GM20000 (cell line): ENCODE results near the gene PI4KA.

ENCODE experiments used
- DNase-seq: peaks from one replicate; pipeline ENCODE4 v3.0.0; 2012; ENCODE audit warnings: low spot score
- CTCF ChIP-seq: IDR thresholded peaks from 2 replicates; pipeline ENCODE4 v1.5.1; 2012; ENCODE audit warnings: mild to moderate bottlenecking, control low read depth; ENCODE audit errors: extremely low read depth, missing control alignments

Gene PI4KA

GRCh38 chr22:20798974-20799373 lies 59.6 kb downstream of the PI4KA start:
- no peak for TF ChIP-seq CTCF
- no peak for DNase-seq

DNA sequence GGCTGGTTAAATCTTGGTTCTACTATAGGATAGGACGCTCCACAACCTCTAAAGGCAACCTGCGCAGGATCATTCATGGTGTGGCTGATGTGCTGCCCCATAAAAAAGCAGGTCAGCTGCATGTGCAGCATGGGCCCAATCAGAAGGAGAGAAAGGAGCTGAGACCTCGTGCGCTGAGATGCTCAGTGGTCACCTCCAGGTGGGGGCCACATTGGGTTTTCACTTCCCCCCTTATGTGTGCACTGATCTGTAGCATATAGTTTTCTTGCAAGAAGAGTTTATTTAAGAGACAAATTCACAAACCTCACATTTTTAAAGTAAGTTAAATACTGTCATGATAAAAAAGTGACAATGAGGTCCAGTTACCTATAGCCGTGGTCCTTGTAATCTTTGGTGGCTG lies 60.4 kb downstream of the PI4KA start:
- TF ChIP-seq CTCF, result no peak
- DNase-seq, result no peak

DNA sequence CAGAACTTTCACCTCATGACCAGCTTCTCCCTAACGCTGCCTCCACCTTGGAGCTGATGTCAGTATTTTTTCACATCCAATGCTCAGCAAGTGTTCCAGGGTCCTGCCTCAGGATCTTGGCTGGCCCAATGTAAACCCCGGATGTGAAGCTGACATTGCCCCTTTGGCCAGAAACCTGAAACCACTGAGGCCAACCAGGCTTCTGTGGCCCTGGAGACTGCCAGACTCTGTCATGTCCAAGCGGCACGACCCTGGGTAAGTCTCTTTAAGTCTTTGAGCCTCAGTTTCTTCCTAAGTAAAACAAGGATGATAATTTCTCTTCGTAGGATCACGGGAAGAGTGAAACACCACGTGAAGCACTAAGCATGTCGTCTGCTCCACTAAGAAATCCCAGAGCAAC lies 61.9 kb downstream of the PI4KA start:
- TF ChIP-seq CTCF, result no peak

DNA sequence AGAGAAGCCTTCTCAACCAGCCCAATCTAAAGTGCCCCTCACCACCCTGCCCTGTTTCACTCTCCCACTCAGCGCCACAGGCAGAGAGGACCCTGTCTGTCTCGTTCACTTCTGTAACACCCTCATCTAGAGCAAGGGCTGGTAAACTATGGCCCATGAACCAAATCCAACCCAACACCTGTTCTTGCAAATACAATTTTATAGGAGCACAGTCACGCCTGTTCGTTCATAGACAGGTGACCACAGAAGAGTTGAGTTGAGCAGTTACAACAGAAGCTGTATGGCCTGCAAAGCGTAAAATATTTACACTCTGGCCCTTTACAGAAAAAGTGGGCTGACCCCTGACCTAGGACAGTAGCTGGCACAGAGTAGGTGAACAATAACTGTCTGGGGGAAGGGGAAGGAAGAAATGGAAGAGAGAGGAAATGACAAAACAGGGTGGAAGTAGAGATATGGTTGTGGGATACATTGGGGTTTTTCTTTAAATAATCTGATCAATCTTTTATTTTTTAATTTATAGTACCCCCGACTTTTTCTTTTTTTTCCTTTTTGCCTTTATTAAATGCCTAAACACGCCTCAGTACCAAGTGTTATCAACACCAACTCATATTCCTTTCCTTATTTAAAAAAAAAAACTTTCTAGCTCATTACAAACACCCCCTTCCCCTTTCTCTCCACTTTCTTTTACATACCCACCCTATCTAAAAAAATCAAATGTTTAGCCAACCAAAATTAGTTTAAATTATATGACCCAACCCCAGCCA lies 63.8 kb downstream of the PI4KA start:
- no peak for TF ChIP-seq CTCF

More for the DNA sequence above, 61.9 kb downstream of the PI4KA start:
- no peak for DNase-seq

DNA sequence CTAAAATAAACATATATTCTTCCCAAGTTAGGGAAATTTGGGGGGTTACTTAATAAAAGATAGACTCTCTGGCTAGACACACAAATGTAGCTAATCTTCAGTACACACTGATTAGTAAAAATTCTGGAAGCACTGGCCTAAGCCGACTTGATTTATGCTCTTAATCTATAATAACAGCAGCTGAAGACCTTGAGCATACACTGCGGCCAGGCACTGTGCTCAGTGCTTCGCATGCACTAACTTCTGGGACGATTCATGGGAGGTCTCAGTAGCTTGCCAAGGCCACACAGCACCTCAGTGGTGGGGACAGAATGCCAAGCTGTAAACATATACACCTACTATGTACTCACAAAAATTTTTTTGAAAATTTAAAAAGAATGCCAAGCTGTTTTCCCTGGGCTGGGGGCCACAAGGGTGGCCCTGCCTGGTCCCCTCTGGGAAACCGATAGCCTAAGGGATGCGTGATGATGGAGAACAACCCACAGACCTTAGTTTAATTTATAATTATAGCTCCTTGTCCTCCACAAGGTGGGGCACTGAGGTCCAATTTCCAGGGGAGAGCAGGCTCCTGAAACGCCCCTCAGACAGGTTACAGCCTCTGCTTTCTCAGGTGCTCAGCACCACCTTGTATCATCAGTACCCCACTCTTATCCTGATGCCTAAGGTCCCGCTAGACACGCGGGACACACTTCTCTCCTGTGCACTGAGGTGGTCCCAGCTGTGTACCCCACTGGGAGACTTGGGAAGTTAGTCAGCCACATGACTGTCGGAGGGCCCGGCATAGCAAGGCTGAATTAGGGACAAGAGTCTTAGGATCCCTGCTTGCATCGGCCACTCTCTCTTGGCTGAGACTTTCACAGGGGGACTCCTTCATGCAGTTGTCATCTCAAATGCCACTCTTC lies 64.6 kb downstream of the PI4KA start:
- no peak for TF ChIP-seq CTCF
- DNase-seq, result no peak

More for the DNA sequence above, 63.8 kb downstream of the PI4KA start:
- DNase-seq, result no peak

DNA sequence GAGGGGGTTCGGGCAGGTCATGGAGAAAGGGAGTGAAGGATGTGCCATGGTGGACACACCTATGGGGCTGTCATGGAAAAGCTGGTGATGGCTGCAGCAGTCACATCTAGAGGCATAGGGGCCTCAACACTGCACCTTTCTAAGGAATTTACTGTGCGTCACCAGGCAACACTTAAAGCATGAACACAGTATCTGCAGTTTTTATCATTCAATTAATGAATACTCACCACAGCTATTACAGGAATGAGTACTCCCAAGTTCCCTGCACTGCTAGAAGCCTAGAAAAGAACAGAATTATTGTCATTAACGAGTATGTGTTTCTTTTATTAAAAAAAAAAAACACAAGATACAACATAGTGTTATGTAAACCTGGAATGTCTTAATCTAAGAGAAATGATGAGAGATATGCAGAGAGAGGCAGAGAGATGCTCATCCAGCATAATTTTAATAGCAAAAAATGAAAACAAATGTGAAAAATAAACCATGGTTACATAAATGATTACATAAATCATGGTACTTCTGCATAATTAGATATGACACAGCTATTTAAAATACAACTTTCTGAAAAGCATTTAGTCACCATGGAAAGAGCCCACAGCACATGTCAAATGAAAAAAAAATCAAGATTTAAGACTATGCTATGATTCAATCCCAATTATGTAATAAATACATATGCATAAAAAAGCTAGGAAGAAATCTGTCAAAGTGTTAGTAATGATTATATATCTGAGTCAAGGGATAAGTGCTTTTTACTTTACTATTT lies 65.5 kb downstream of the PI4KA start:
- no peak for DNase-seq

More for the DNA sequence above, 65.5 kb downstream of the PI4KA start:
- TF ChIP-seq CTCF, result no peak
